BLaER1 (cell line): Measurements from ENCODE around the gene SIGLEC11.
"Not testable (repeated sequence)": the region's sequence is repeated elsewhere in the genome, so short reads cannot be mapped to it uniquely, and the experiment has no call there.

Experiments used
- H3K27ac ChIP-seq: shearing (Covaris generic); formaldehyde crosslinking; 2 replicates; pipeline ENCODE4 v1.8.1; 2022
- H3K27me3 ChIP-seq: shearing (Covaris generic); formaldehyde crosslinking; 2 replicates; pipeline ENCODE4 v1.8.1; 2022
- H3K36me3 ChIP-seq: shearing (Covaris generic); formaldehyde crosslinking; 2 replicates; pipeline ENCODE4 v1.8.1; 2022
- H3K4me1 ChIP-seq: shearing (Covaris generic); formaldehyde crosslinking; 2 replicates; pipeline ENCODE4 v1.8.1; 2022
- H3K4me2 ChIP-seq: shearing (Covaris generic); formaldehyde crosslinking; 2 replicates; pipeline ENCODE4 v1.8.1; 2022
- H3K4me3 ChIP-seq: shearing (Covaris generic); formaldehyde crosslinking; 2 replicates; pipeline ENCODE4 v1.8.1; 2022
- H3K9ac ChIP-seq: shearing (Covaris generic); formaldehyde crosslinking; 2 replicates; pipeline ENCODE4 v1.8.1; 2022
- H3K9me3 ChIP-seq: shearing (Covaris generic); formaldehyde crosslinking; 2 replicates; pipeline ENCODE4 v1.8.1; 2022
- H4K20me1 ChIP-seq: shearing (Covaris generic); formaldehyde crosslinking; 2 replicates; pipeline ENCODE4 v1.8.1; 2022
- Cebpa-rat ChIP-seq: shearing (Covaris generic); IDR thresholded peaks from 2 replicates; pipeline ENCODE4 v1.8.1; 2022

The SIGLEC11 gene

GRCh38 chr19:49929611-49930482, 31.1 kb downstream of the SIGLEC11 start:
- no peak for TF ChIP-seq Cebpa-rat
- peaks cover 65% of the 10 kb centered on the region for H3K4me1 ChIP-seq
- H4K20me1 ChIP-seq, result peaks cover 71% of the 10 kb centered on the region

GRCh38 chr19:49929121-49929610, 31.8 kb downstream of the SIGLEC11 start, which contains the start of the genes ATF5 and NUP62:
ATF5 (plus strand) TSS chr19:49929205; CDS start chr19:49930851, 1,646 bp downstream.
NUP62 (minus strand) TSS chr19:49929504; CDS start chr19:49909807, 19,697 bp downstream.
- Histone ChIP-seq H3K27ac (peak within 1 kb of the TSS; percentile 99), H3K27me3 (no peaks in the 10 kb centered on the region), H3K4me3 (peak within 1 kb of the TSS; percentile 83), H3K9me3 (no peaks in the 10 kb centered on the region), H3K4me1 (peaks cover 71% of the 10 kb centered on the region), H3K9ac (peak within 1 kb of the TSS; percentile 98), H3K4me2 (peak within 1 kb of the TSS; percentile 98), H3K36me3 (peaks cover 69% of the 10 kb centered on the region), H4K20me1 (peaks cover 75% of the 10 kb centered on the region)
- TF ChIP-seq Cebpa-rat, result no peak

More at GRCh38 chr19:49929611-49930482, 31.1 kb downstream of the SIGLEC11 start:
- Histone ChIP-seq H3K27me3 (no peaks in the 10 kb centered on the region), H3K9me3 (no peaks in the 10 kb centered on the region), H3K9ac (peak overlapping the region; percentile 98), H3K4me2 (peak overlapping the region; percentile 98), H3K36me3 (peaks cover 62% of the 10 kb centered on the region), H3K4me3 (peak overlapping the region; percentile 83), H3K27ac (peak overlapping the region; percentile 99)

GRCh38 chr19:49927526-49928264, 33.3 kb downstream of the SIGLEC11 start:
- H4K20me1 ChIP-seq, result peaks cover 78% of the 10 kb centered on the region
- H3K9ac ChIP-seq, result peak overlapping the region; percentile 98
- H3K36me3 ChIP-seq, result peaks cover 71% of the 10 kb centered on the region
- peak overlapping the region; percentile 98 for H3K4me2 ChIP-seq
- TF ChIP-seq Cebpa-rat, result no peak
- peak overlapping the region; percentile 83 for H3K4me3 ChIP-seq
- H3K27me3 ChIP-seq, result no peaks in the 10 kb centered on the region
- H3K4me1 ChIP-seq, result peaks cover 77% of the 10 kb centered on the region
- H3K9me3 ChIP-seq, result no peaks in the 10 kb centered on the region
- H3K27ac ChIP-seq, result peak overlapping the region; percentile 99

GRCh38 chr19:49926515-49926914, 34.5 kb downstream of the SIGLEC11 start:
- Histone ChIP-seq H4K20me1 (peaks cover 80% of the 10 kb centered on the region), H3K4me3 (no peak overlapping the region; the same call in 1 of the 2 replicates), H3K9me3 (no peaks in the 10 kb centered on the region), H3K27me3 (no peaks in the 10 kb centered on the region), H3K36me3 (peaks cover 75% of the 10 kb centered on the region), H3K9ac (no peak overlapping the region), H3K4me1 (peaks cover 80% of the 10 kb centered on the region), H3K27ac (no peak overlapping the region), H3K4me2 (peak overlapping the region; percentile 98)
- no peak for TF ChIP-seq Cebpa-rat

GRCh38 chr19:49925486-49925885, 35.5 kb downstream of the SIGLEC11 start:
- peak overlapping the region; percentile 70; the same call in 1 of the 2 replicates for H3K9ac ChIP-seq
- H3K4me1 ChIP-seq, result peaks cover 80% of the 10 kb centered on the region
- no peak for TF ChIP-seq Cebpa-rat
- H4K20me1 ChIP-seq, result peaks cover 80% of the 10 kb centered on the region
- peak overlapping the region; percentile 98 for H3K4me2 ChIP-seq
- H3K27me3 ChIP-seq, result no peaks in the 10 kb centered on the region
- H3K9me3 ChIP-seq, result no peaks in the 10 kb centered on the region
- H3K36me3 ChIP-seq, result peaks cover 75% of the 10 kb centered on the region
- H3K27ac ChIP-seq, result peak overlapping the region; percentile 87; the same call in 1 of the 2 replicates
- 0 out of 2 replicates have a peak overlapping the region, but pooled peaks have one; percentile 41 for H3K4me3 ChIP-seq

- Histone ChIP-seq H3K4me3 (peak overlapping the region; percentile 41), H3K4me2 (peak overlapping the region; percentile 98), H3K27ac (peak overlapping the region; percentile 87), H3K36me3 (peaks cover 80% of the 10 kb centered on the region), H3K4me1 (peaks cover 83% of the 10 kb centered on the region), H4K20me1 (peaks cover 84% of the 10 kb centered on the region), H3K9ac (peak overlapping the region; percentile 70)
- not testable (repeated sequence) for H3K9me3 ChIP-seq, H3K27me3 ChIP-seq
These were observed 36.1 kb downstream of the SIGLEC11 start for GRCh38 chr19:49924881-49925210.

GRCh38 chr19:49924004-49924880, 36.7 kb downstream of the SIGLEC11 start:
- Histone ChIP-seq H3K36me3 (peaks cover 86% of the 10 kb centered on the region), H3K9ac (peak overlapping the region; percentile 70), H3K9me3 (no peaks in the 10 kb centered on the region), H3K27ac (peak overlapping the region; percentile 87), H3K4me3 (peak overlapping the region; percentile 41), H3K4me1 (peaks cover 89% of the 10 kb centered on the region), H4K20me1 (peaks cover 90% of the 10 kb centered on the region), H3K4me2 (peak overlapping the region; percentile 98), H3K27me3 (no peaks in the 10 kb centered on the region)
- TF ChIP-seq Cebpa-rat, result peak; percentile 63; the same call in 1 of the 2 replicates

- peaks cover 98% of the 10 kb centered on the region for H4K20me1 ChIP-seq
- H3K4me1 ChIP-seq, result peaks cover 92% of the 10 kb centered on the region
- H3K36me3 ChIP-seq, result peaks cover 92% of the 10 kb centered on the region
These were observed 37.6 kb downstream of the SIGLEC11 start for GRCh38 chr19:49923055-49924003.

More at GRCh38 chr19:49923055-49924003, 37.6 kb downstream of the SIGLEC11 start:
- Histone ChIP-seq H3K27ac (peak overlapping the region; percentile 87), H3K4me3 (peak overlapping the region; percentile 41; the same call in 1 of the 2 replicates), H3K9ac (peak overlapping the region; percentile 70), H3K9me3 (no peaks in the 10 kb centered on the region), H3K4me2 (peak overlapping the region; percentile 98), H3K27me3 (no peaks in the 10 kb centered on the region)
- no peak for TF ChIP-seq Cebpa-rat
